BJ (cell line): ENCODE results near the gene KICS2. TPM values are rescaled to one million over a fixed set of nuclear protein-coding genes. Genes with fewer than 3 reads are reported as not detected.

Experiments
- CTCF ChIA-PET: fragments of 350-600 bp; formaldehyde crosslinking; extraction: SDS; loops from one replicate; lab custom pipeline; 2021; ENCODE audit warnings: antibody characterized with exemption, inconsistent platforms; lab: Yijun Ruan, JAX
- POLR2A ChIA-PET: fragments of 300-600 bp; sonication (Branson Sonifier 250); formaldehyde crosslinking; extraction: SDS; loops from one replicate; lab custom pipeline; 2021; ENCODE audit warnings: antibody characterized with exemption; lab: Charles Lee
- DNase-seq: peaks from one replicate; pipeline ENCODE4 v3.0.0-alpha.2; 2011; ENCODE audit warnings: low read depth
- H3K27me3 ChIP-seq: 2 replicates; pipeline ENCODE4 v1.6.0; 2011; ENCODE audit warnings: low read length; ENCODE audit not compliant: control insufficient read depth, insufficient read depth
- H3K36me3 ChIP-seq: 2 replicates; pipeline ENCODE4 v1.5.1; 2011; ENCODE audit warnings: low read length; ENCODE audit not compliant: control insufficient read depth, insufficient read depth
- H3K4me3 ChIP-seq: 2 replicates; pipeline ENCODE4 v1.5.1; 2011; ENCODE audit warnings: low read depth, mild to moderate bottlenecking, control low read depth, low read length
- CTCF ChIP-seq: IDR thresholded peaks from 2 replicates; pipeline ENCODE4 v1.5.1; 2011; ENCODE audit warnings: low read depth, mild to moderate bottlenecking, control low read depth, inconsistent platforms, low read length, moderate library complexity; ENCODE audit not compliant: insufficient read depth
- polyA minus RNA-seq: library from RNA; depleted of rRNA, polyadenylated mRNA; stranded (reverse); fragments of >200 nt; gene quantifications from 2 replicates; pipeline ENCODE4 v1.2.3, GENCODE V29; 2011; rRNA and poly(A)+ RNA removed
- polyA plus RNA-seq: library from polyadenylated mRNA; depleted of rRNA; stranded (reverse); fragments of >200 nt; gene quantifications from 2 replicates; pipeline ENCODE4 v1.2.3, GENCODE V29; 2011; rRNA removed

KICS2 gene
- polyA plus RNA-seq (3.3 and 3.8 TPM in 2 replicates), polyA minus RNA-seq (5.0 and 5.6 TPM in 2 replicates)

DNA sequence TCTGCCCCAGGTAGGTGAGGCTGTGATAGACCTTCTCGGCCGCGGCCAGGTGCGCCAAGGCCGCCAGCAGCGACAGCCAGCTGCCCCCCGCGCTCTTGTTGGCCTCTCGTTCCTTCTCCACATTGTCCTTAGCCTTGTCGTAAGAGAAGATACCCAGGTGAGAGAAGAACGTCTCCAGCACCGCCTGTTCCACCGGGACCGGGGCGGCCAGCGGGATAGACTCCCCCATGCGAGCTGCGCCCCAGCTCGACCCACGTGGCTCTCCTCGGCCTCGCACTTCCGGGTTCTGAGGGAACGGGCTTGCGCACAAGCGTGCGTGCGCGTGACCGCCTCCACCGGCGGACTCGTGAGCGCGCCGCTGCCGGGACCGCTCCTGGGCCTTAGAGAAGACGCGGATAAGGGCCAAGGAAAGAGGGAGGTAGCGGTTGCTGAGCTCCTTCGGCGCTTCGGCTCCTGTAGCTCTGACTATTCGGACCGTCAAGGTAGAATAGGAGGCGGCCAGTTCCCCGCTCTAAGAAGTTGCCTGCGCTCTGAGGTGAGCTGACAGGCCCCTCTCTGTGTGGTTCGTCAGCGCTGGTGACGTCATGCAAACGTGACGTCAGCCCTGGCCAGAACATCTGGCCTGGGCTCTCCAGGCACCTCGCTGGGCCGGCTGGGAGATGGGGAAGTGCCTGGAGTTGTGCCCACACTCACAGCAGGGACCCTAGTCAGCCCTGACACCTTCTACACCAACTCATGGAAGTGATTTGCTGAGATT, at the start of gene KICS2:
KICS2 (minus strand) TSS at position 288 of the 757 bp plus-strand sequence; CDS start at position 229, 59 bp downstream.
- no peaks in the 10 kb centered on the region for H3K27me3 ChIP-seq
- no peaks in the 10 kb centered on the region for H3K36me3 ChIP-seq
- no peak for TF ChIP-seq CTCF
- H3K4me3 ChIP-seq: peak within 1 kb of the TSS; percentile 82
- DNase-seq: peak; percentile 52
- POLR2A ChIA-PET: no interaction called here
- CTCF ChIA-PET: interaction anchor here (0.7 to 1.1 kb wide), 2 partner anchors 14 kb away, joined by 3 read pairs; no protein-coding TSS in a partner anchor

DNA sequence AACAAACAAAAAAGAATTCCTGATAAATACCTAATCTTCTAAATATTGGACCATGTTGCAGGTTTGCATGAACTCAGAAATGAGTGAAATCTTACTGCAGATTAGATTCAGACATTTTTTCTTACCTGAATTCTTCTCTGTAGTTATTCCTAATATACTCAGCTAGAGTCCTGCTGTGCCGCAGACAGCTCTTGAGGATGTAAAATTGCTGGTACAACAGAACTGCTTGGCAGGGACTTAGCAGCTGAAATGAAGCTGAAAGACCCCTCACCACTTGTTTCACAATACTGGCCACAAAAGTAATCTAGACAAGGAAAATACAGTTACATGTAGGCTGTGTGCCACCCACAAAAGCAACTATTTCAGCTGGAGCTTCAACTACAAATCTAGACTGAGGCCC, 48.3 kb upstream of the KICS2 start:
- no peak overlapping the region for H3K4me3 ChIP-seq
- peaks cover 3% of the 10 kb centered on the region; the same call in 1 of the 2 replicates for H3K27me3 ChIP-seq
- CTCF ChIA-PET: no interaction called here
- POLR2A ChIA-PET: no interaction called here
- no peak for DNase-seq
- TF ChIP-seq CTCF: no peak
- no peaks in the 10 kb centered on the region for H3K36me3 ChIP-seq

- ChIA-PET CTCF (interaction anchor here (2.0 kb wide), 1 partner anchor 13 kb away, joined by 10 read pairs; no protein-coding TSS in a partner anchor), POLR2A (no interaction called here)
- Histone ChIP-seq H3K4me3 (no peak overlapping the region), H3K36me3 (no peaks in the 10 kb centered on the region), H3K27me3 (peaks cover 3% of the 10 kb centered on the region; the same call in 1 of the 2 replicates)
- no peak for TF ChIP-seq CTCF
- DNase-seq: no peak
Measured at GRCh38 chr12:64269161-64269560, 47.1 kb upstream of the KICS2 start.

- ChIA-PET POLR2A (no interaction called here), CTCF (interaction anchor here (2.0 kb wide), 1 partner anchor 12 kb away, joined by 10 read pairs; no protein-coding TSS in a partner anchor)
- Histone ChIP-seq H3K27me3 (peaks cover 3% of the 10 kb centered on the region; the same call in 1 of the 2 replicates), H3K4me3 (no peak overlapping the region), H3K36me3 (no peaks in the 10 kb centered on the region)
- no peak for DNase-seq
- TF ChIP-seq CTCF: no peak
Measured at GRCh38 chr12:64268409-64268808, 46.3 kb upstream of the KICS2 start.

DNA sequence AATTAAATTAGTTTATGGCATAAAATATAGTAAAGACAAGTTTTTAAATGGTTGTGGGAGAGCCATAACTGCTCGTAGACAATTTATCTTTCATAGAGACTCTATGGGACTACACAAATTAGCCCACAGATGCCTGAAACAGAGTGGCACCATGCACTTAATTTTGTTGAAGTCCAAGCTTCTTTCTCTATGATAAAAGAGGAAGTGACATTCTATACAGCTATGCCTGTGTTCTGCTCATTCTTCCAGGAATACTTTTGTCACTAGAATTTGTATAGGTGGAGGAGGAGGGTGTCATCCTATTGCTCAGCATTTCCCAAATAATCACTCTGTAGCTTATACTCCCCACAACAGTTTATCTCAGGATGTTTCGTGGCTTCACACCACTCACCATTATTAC, 43.7 kb upstream of the KICS2 start:
- DNase-seq: no peak
- Histone ChIP-seq H3K4me3 (no peak overlapping the region), H3K36me3 (no peaks in the 10 kb centered on the region), H3K27me3 (peaks cover 3% of the 10 kb centered on the region; the same call in 1 of the 2 replicates)
- ChIA-PET CTCF (interaction anchor here (1.2 kb wide), 1 partner anchor 9 kb away, joined by 6 read pairs; no protein-coding TSS in a partner anchor), POLR2A (no interaction called here)
- no peak for TF ChIP-seq CTCF
